ENCODE data around the gene XKR8. TPM values are rescaled to one million over a fixed set of nuclear protein-coding genes. Genes with fewer than 3 reads are reported as not detected.

The XKR8 gene
- total and polyA plus RNA-seq, 9 of the 15 experiments (the other 6 are each of a cell fraction or from before 2014, with no cell fraction given), result 0.45 to 2.8 (median 1.7) TPM

DNA sequence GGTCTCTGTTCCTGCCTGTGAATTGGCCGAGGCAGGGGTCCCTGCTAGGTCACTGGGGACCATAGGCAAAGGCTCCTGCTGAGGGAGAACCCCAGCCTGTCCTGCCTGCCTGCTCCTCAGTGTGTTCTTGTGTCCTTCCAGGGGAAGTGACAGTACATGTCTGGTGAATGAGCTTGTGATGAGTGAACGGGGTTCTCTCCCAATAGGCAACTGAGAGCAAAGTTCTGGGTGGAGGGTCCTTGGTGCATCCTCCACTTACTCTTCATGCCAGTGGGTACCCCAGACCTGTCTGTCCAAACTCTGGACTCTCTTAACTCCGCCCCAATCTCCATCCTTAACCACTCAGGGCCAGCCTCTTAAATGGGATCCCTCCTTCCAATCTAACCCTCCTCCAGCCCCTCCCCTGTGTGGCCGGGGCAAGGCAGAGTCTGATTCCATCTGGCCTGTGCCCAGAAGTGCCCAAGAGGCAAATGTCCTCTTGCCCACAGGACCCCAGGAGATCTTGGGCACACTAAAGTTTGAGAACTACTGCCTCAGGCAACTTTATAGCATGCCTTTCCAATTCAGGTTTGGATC lies 2.0 kb downstream of the XKR8 start:
- FAIRE-seq (no peak), DNase-seq (ENCODE audit: extremely low read depth in 1 of 4, low spot score in 3 of 4) (no peak), ATAC-seq (no peak)
- WGBS (ENCODE audit: insufficient coverage, low coverage, missing lambda C conversion rate), result 22% methylated on average over 4 of the region's 4 CpGs
- H4K20me1 ChIP-seq (replicated peaks; ENCODE audit: control insufficient read depth, insufficient read depth, low read length), result no peaks in the 10 kb centered on the region
- H3K79me2 ChIP-seq (ENCODE audit: control insufficient read depth, insufficient read depth, low read length), result no peaks in the 10 kb centered on the region
- TF ChIP-seq KHSRP (IDR thresholded peaks at IDR 0.05) (no peak), SNIP1 (IDR thresholded peaks at IDR 0.05; ENCODE audit: low read depth) (no peak), SRF (CRISPR knock-in tag; IDR thresholded peaks at IDR 0.05) (no peak), SMAD2 (IDR thresholded peaks at IDR 0.05; ENCODE audit: low read depth, low read length) (no peak), BCLAF1 (IDR thresholded peaks at IDR 0.05; ENCODE audit: borderline replicate concordance in 1 of 2, control insufficient read depth in 1 of 2, low read depth in 2 of 2, low read length in 1 of 2) (no peak), BRD9 (IDR thresholded peaks at IDR 0.05; ENCODE audit: low read depth, partially characterized antibody) (no peak), THRB (CRISPR knock-in tag; conservative IDR thresholded peaks at IDR 0.05) (no peak), ZNF324 (CRISPR knock-in tag; IDR thresholded peaks at IDR 0.05) (no peak), NEUROD1 (IDR thresholded peaks at IDR 0.05; ENCODE audit: borderline replicate concordance, low read depth, low read length, partially characterized antibody) (no peak), ZNF224 (CRISPR knock-in tag; IDR thresholded peaks at IDR 0.05) (no peak), ZBTB7A (IDR thresholded peaks at IDR 0.05; ENCODE audit: borderline replicate concordance, control insufficient read depth, low read depth, low read length) (no peak), EHMT2 (IDR thresholded peaks at IDR 0.05) (no peak), HDAC2 (IDR thresholded peaks at IDR 0.05) (no peak)
- H3K4me2 ChIP-seq (ENCODE audit: insufficient read depth, low read length), result no peak overlapping the region
- BruUV-seq (replicated peaks), result TSS peak; percentile 35
- H3K4me3 ChIP-seq, result no peak overlapping the region
- no peak overlapping the region for H2AFZ ChIP-seq (ENCODE audit: low read depth, low read length)
- no peaks in the 10 kb centered on the region for H3K9me3 ChIP-seq (replicated peaks; ENCODE audit: control insufficient read depth, insufficient read depth, low read depth, low read length)
- H3K36me3 ChIP-seq (ENCODE audit: control insufficient read depth, insufficient read depth, low read length), result no peaks in the 10 kb centered on the region
- H3K27me3 ChIP-seq (ENCODE audit: control insufficient read depth in 2 of 2, insufficient read depth in 2 of 2, low read length in 2 of 2), result no peaks in the 10 kb centered on the region
- H3K27ac ChIP-seq (ENCODE audit: extremely low read depth, low read depth, low read length), result no peak overlapping the region
- H3K9ac ChIP-seq (ENCODE audit: insufficient read depth in 1 of 2, low read depth in 2 of 2, low read length in 2 of 2), result no peak overlapping the region
- intact Hi-C loops (cut with micrococcal nuclease) (no loop called here), in situ Hi-C loops (cut with MboI) (no loop called here)
- ChIA-PET POLR2A (interaction anchor here (0.6 to 1.4 kb wide), 5 partner anchors 10 to 116 kb away, joined by 3 to 4 read pairs (median 3); no protein-coding TSS in a partner anchor), CTCF (ENCODE audit: low intra/inter-chr PET ratio) (no interaction called here)
- H3K4me1 ChIP-seq (replicated peaks in 1 of 2; ENCODE audit: control insufficient read depth in 2 of 2, insufficient read depth in 2 of 2, low read length in 2 of 2), result peaks cover 0 to 32% of the 10 kb centered on the region in 2 experiments; a peak in 3 of 5 replicates
- no peaks in the 10 kb centered on the region for H3K9me1 ChIP-seq (ENCODE audit: control insufficient read depth, insufficient read depth, low read length)
